ENCODE results near the gene RFC5.
"Not testable (repeated sequence)": the region's sequence is repeated elsewhere in the genome, so short reads cannot be mapped to it uniquely, and the experiment has no call there.

RFC5 gene

GRCh38 chr12:117986705-117987469 is 29.6 kb upstream of the RFC5 start:
- ChIA-PET CTCF (interaction anchor here (0.8 kb wide), 1 partner anchor 389 kb away, joined by 3 read pairs; no protein-coding TSS in a partner anchor), POLR2A (no interaction called here)
- DNase-seq (ENCODE audit: extremely low spot score) = no peak
- no peak for TF ChIP-seq TARDBP (IDR thresholded peaks at IDR 0.05)
- no peak for TF ChIP-seq FOXM1 (IDR thresholded peaks at IDR 0.05; ENCODE audit: borderline replicate concordance)
- TF ChIP-seq BHLHE40 (IDR thresholded peaks at IDR 0.05; ENCODE audit: borderline replicate concordance) = no peak
- no peak for TF ChIP-seq FOXK2 (IDR thresholded peaks at IDR 0.05)
- TF ChIP-seq LEF1 (IDR thresholded peaks at IDR 0.05; ENCODE audit: borderline replicate concordance) = no peak
- no peak for TF ChIP-seq ZNF384 (IDR thresholded peaks at IDR 0.05)
- no peak for TF ChIP-seq CTBP1 (IDR thresholded peaks at IDR 0.05; ENCODE audit: borderline replicate concordance)
- TF ChIP-seq SP1 (IDR thresholded peaks at IDR 0.05) = no peak
- TF ChIP-seq FOXA1 (IDR thresholded peaks at IDR 0.05) = no peak
- no peak for TF ChIP-seq PKNOX1 (IDR thresholded peaks at IDR 0.05)

- DNase-seq (ENCODE audit: extremely low spot score) = no peak
- TF ChIP-seq SP1 (IDR thresholded peaks at IDR 0.05) (no peak), FOXK2 (IDR thresholded peaks at IDR 0.05) (no peak), ELF4 (IDR thresholded peaks at IDR 0.05) (no peak), CTBP1 (IDR thresholded peaks at IDR 0.05; ENCODE audit: borderline replicate concordance) (no peak), FOXM1 (IDR thresholded peaks at IDR 0.05; ENCODE audit: borderline replicate concordance) (no peak), TARDBP (IDR thresholded peaks at IDR 0.05) (no peak), L3MBTL2 (conservative IDR thresholded peaks at IDR 0.05) (no peak), SUZ12 (IDR thresholded peaks at IDR 0.05) (no peak), NFRKB (IDR thresholded peaks at IDR 0.05) (no peak), ARNT (IDR thresholded peaks at IDR 0.05) (no peak), FOXA1 (IDR thresholded peaks at IDR 0.05) (no peak), LEF1 (IDR thresholded peaks at IDR 0.05; ENCODE audit: borderline replicate concordance) (no peak), PKNOX1 (IDR thresholded peaks at IDR 0.05) (no peak)
- CTCF ChIA-PET = no interaction called here
- POLR2A ChIA-PET = no interaction called here
Measured at GRCh38 chr12:117994551-117995438, 21.7 kb upstream of the RFC5 start.

GRCh38 chr12:117998719-117999118 is 17.8 kb upstream of the RFC5 start:
- ChIA-PET POLR2A (no interaction called here), CTCF (no interaction called here)
- DNase-seq (ENCODE audit: extremely low spot score) = no peak
- TF ChIP-seq CTBP1 (IDR thresholded peaks at IDR 0.05; ENCODE audit: borderline replicate concordance) (no peak), NFRKB (IDR thresholded peaks at IDR 0.05) (no peak), L3MBTL2 (conservative IDR thresholded peaks at IDR 0.05) (no peak), ELF4 (IDR thresholded peaks at IDR 0.05) (no peak), FOXK2 (IDR thresholded peaks at IDR 0.05) (no peak), FOXM1 (IDR thresholded peaks at IDR 0.05; ENCODE audit: borderline replicate concordance) (no peak), ZNF384 (IDR thresholded peaks at IDR 0.05) (no peak), LEF1 (IDR thresholded peaks at IDR 0.05; ENCODE audit: borderline replicate concordance) (no peak), ARNT (IDR thresholded peaks at IDR 0.05) (no peak), SP1 (IDR thresholded peaks at IDR 0.05) (no peak), PKNOX1 (IDR thresholded peaks at IDR 0.05) (no peak)

- DNase-seq (ENCODE audit: extremely low spot score); POLR2A ChIA-PET; CTCF ChIA-PET: not testable (repeated sequence)
Measured at GRCh38 chr12:117999806-118000205, 16.7 kb upstream of the RFC5 start.

GRCh38 chr12:118010903-118011302 is 5.6 kb upstream of the RFC5 start:
- TF ChIP-seq FOXM1 (IDR thresholded peaks at IDR 0.05; ENCODE audit: borderline replicate concordance) (no peak), ARNT (IDR thresholded peaks at IDR 0.05) (no peak), FOXK2 (IDR thresholded peaks at IDR 0.05) (no peak), HDGF (IDR thresholded peaks at IDR 0.05; ENCODE audit: borderline replicate concordance) (no peak), NFRKB (IDR thresholded peaks at IDR 0.05) (no peak), CTBP1 (IDR thresholded peaks at IDR 0.05; ENCODE audit: borderline replicate concordance) (no peak), LEF1 (IDR thresholded peaks at IDR 0.05; ENCODE audit: borderline replicate concordance) (no peak), ZNF384 (IDR thresholded peaks at IDR 0.05) (no peak), BHLHE40 (IDR thresholded peaks at IDR 0.05; ENCODE audit: borderline replicate concordance) (no peak), FOXA1 (IDR thresholded peaks at IDR 0.05) (no peak), TARDBP (IDR thresholded peaks at IDR 0.05) (no peak), PKNOX1 (IDR thresholded peaks at IDR 0.05) (no peak)
- ChIA-PET POLR2A (no interaction called here), CTCF (no interaction called here)
- no peak for DNase-seq (ENCODE audit: extremely low spot score)
